MM.1S (cell line): ENCODE results near the gene TSPAN11.

ENCODE experiments used
- DNase-seq: peaks from one replicate; pipeline ENCODE4 v3.0.0-alpha.2; 2015
- H2AFZ ChIP-seq: fragments of 300-600 bp; sonication (generic); 2 replicates; pipeline ENCODE4 v1.6.0; 2016; ENCODE audit warnings: antibody characterized with exemption, low read length
- H3F3A ChIP-seq: fragments of 300-600 bp; sonication (generic); 2 replicates; pipeline ENCODE4 v1.6.1; 2016; ENCODE audit warnings: mild to moderate bottlenecking, antibody characterized with exemption, low read length, moderate library complexity, mixed read lengths; ENCODE audit not compliant: insufficient read depth
- H3K27ac ChIP-seq: fragments of 300-600 bp; sonication (generic); 2 replicates; pipeline ENCODE4 v1.5.1; 2016; ENCODE audit warnings: mild to moderate bottlenecking, low read length
- H3K27me3 ChIP-seq: fragments of 300-600 bp; sonication (generic); replicated peaks from 2 replicates; pipeline ENCODE4 v1.6.0; 2016; ENCODE audit warnings: low read length; ENCODE audit not compliant: insufficient read depth
- H3K36me3 ChIP-seq: fragments of 300-600 bp; sonication (generic); replicated peaks from 2 replicates; pipeline ENCODE4 v1.6.1; 2016; ENCODE audit warnings: mild to moderate bottlenecking, low read length, mixed read lengths; ENCODE audit not compliant: insufficient read depth
- H3K4me1 ChIP-seq: fragments of 300-600 bp; sonication (generic); 2 replicates; pipeline ENCODE4 v1.6.1; 2016; ENCODE audit warnings: low read length, mixed read lengths
- H3K4me2 ChIP-seq: fragments of 300-600 bp; sonication (generic); 2 replicates; pipeline ENCODE4 v1.6.0; 2016; ENCODE audit warnings: low read depth, low read length
- H3K4me3 ChIP-seq: fragments of 300-600 bp; sonication (generic); 2 replicates; pipeline ENCODE4 v1.5.1; 2016; ENCODE audit warnings: low read length, mixed read lengths
- H3K79me2 ChIP-seq: fragments of 300-600 bp; sonication (generic); 2 replicates; pipeline ENCODE4 v1.6.1; 2016; ENCODE audit warnings: mixed run types, low read length, mixed read lengths
- H3K9ac ChIP-seq: fragments of 300-600 bp; sonication (generic); 2 replicates; pipeline ENCODE4 v1.6.1; 2016; ENCODE audit warnings: low read length, mixed read lengths
- H3K9me2 ChIP-seq: fragments of 300-600 bp; sonication (generic); replicated peaks from 2 replicates; pipeline ENCODE4 v1.6.1; 2016; ENCODE audit warnings: mild to moderate bottlenecking, low read length, mixed read lengths; ENCODE audit not compliant: insufficient read depth
- H3K9me3 ChIP-seq: fragments of 300-600 bp; sonication (generic); replicated peaks from 2 replicates; pipeline ENCODE4 v1.6.1; 2016; ENCODE audit warnings: mild to moderate bottlenecking, low read length, mixed read lengths; ENCODE audit not compliant: insufficient read depth
- H4K20me1 ChIP-seq: fragments of 300-600 bp; sonication (generic); 2 replicates; pipeline ENCODE4 v1.6.1; 2016; ENCODE audit warnings: mild to moderate bottlenecking, low read length, moderate library complexity, mixed read lengths; ENCODE audit not compliant: insufficient read depth
- EZH2 ChIP-seq: fragments of 300-600 bp; sonication (generic); optimal IDR thresholded peaks from 2 replicates; pipeline ENCODE3; 2017; ENCODE audit warnings: low read depth, mild to moderate bottlenecking, antibody characterized with exemption, low read length, mixed read lengths
- EZH2phosphoT487 ChIP-seq: fragments of 300-600 bp; sonication (generic); IDR thresholded peaks from 2 replicates; pipeline ENCODE4 v1.6.1; 2018; ENCODE audit warnings: antibody characterized with exemption, low read length
- TF ChIP-seq, protein P1 (sequence below): fragments of 300-600 bp; sonication (generic); IDR thresholded peaks from 2 replicates; pipeline ENCODE4 v1.5.1; 2016; ENCODE audit warnings: antibody characterized with exemption, low read length, mixed read lengths

Gene TSPAN11

DNA sequence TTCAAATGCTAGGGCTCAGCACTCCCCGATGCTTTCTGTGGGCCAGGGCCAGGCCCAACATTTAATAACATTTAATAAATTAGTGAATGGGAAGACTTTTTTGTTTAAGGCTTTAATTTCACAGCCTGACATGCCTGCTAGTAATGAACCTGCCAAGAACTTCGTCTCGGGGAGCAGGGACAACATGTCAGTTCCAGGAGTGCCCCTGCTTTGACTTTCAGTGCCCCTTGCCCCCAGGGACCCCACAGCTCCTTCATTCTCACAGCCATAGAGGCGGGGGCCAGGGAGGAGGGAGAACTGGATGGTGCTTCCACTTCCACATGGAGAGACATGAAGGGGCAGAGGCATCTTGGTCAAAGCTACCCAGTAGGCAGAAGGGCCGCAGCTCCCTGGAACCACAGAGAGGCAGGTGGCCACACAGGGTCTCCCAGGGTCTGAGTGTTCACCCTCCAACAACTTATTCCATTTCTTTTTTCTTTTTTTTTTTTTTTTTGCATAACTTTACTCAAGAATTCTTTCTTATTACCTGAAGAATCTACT is 81.2 kb downstream of the TSPAN11 start:
- H3K9me3 ChIP-seq, result no peaks in the 10 kb centered on the region
- H3K27ac ChIP-seq, result no peak overlapping the region
- H3K4me2 ChIP-seq, result no peak overlapping the region
- no peaks in the 10 kb centered on the region for H3K4me1 ChIP-seq
- no peaks in the 10 kb centered on the region for H3F3A ChIP-seq
- no peak for DNase-seq
- no peak overlapping the region for H2AFZ ChIP-seq
- no peak overlapping the region for H3K4me3 ChIP-seq
- no peaks in the 10 kb centered on the region for H4K20me1 ChIP-seq
- H3K9me2 ChIP-seq, result no peaks in the 10 kb centered on the region
- no peaks in the 10 kb centered on the region for H3K79me2 ChIP-seq
- H3K36me3 ChIP-seq, result no peaks in the 10 kb centered on the region
- TF ChIP-seq, protein P1, sequence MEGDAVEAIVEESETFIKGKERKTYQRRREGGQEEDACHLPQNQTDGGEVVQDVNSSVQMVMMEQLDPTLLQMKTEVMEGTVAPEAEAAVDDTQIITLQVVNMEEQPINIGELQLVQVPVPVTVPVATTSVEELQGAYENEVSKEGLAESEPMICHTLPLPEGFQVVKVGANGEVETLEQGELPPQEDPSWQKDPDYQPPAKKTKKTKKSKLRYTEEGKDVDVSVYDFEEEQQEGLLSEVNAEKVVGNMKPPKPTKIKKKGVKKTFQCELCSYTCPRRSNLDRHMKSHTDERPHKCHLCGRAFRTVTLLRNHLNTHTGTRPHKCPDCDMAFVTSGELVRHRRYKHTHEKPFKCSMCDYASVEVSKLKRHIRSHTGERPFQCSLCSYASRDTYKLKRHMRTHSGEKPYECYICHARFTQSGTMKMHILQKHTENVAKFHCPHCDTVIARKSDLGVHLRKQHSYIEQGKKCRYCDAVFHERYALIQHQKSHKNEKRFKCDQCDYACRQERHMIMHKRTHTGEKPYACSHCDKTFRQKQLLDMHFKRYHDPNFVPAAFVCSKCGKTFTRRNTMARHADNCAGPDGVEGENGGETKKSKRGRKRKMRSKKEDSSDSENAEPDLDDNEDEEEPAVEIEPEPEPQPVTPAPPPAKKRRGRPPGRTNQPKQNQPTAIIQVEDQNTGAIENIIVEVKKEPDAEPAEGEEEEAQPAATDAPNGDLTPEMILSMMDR, result no peak
- TF ChIP-seq EZH2phosphoT487 (no peak), EZH2 (no peak)
- no peaks in the 10 kb centered on the region for H3K27me3 ChIP-seq
- no peak overlapping the region for H3K9ac ChIP-seq

DNA sequence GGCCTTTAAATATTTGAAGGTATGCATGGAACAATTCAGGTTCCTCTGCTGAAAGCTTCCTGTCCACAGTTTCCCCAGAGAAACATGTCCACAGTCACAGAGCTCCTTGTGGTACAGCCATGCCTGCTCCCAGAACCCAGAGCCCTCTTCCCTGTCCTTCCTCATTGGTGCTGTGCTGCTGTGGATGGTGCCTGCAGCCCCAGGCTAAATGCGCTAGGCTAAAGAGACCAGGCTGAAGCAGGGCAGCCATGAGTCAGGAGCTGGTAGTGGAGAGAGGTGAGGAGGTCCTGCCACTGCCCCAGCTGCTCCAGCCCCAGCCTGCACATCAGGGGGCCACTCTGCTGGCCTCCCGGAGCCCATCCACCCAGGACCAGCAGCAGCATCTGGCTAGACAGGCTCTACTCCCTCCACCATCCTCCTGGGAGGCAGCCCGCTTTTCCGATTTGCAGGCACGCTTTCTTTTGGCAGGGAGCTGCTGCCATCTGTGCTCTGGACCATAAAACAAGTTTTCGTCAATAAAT is 81.8 kb downstream of the TSPAN11 start:
- no peak for DNase-seq
- no peaks in the 10 kb centered on the region for H3K4me1 ChIP-seq
- H3K27ac ChIP-seq, result no peak overlapping the region
- no peak overlapping the region for H3K4me3 ChIP-seq
- no peaks in the 10 kb centered on the region for H3K9me2 ChIP-seq
- no peak overlapping the region for H2AFZ ChIP-seq
- no peaks in the 10 kb centered on the region for H3K79me2 ChIP-seq
- H3F3A ChIP-seq, result no peaks in the 10 kb centered on the region
- H3K27me3 ChIP-seq, result no peaks in the 10 kb centered on the region
- H3K9ac ChIP-seq, result no peak overlapping the region
- no peaks in the 10 kb centered on the region for H3K9me3 ChIP-seq
- TF ChIP-seq, protein P1, result no peak
- TF ChIP-seq EZH2 (no peak), EZH2phosphoT487 (no peak)
- H4K20me1 ChIP-seq, result no peaks in the 10 kb centered on the region
- no peaks in the 10 kb centered on the region for H3K36me3 ChIP-seq
- H3K4me2 ChIP-seq, result no peak overlapping the region

DNA sequence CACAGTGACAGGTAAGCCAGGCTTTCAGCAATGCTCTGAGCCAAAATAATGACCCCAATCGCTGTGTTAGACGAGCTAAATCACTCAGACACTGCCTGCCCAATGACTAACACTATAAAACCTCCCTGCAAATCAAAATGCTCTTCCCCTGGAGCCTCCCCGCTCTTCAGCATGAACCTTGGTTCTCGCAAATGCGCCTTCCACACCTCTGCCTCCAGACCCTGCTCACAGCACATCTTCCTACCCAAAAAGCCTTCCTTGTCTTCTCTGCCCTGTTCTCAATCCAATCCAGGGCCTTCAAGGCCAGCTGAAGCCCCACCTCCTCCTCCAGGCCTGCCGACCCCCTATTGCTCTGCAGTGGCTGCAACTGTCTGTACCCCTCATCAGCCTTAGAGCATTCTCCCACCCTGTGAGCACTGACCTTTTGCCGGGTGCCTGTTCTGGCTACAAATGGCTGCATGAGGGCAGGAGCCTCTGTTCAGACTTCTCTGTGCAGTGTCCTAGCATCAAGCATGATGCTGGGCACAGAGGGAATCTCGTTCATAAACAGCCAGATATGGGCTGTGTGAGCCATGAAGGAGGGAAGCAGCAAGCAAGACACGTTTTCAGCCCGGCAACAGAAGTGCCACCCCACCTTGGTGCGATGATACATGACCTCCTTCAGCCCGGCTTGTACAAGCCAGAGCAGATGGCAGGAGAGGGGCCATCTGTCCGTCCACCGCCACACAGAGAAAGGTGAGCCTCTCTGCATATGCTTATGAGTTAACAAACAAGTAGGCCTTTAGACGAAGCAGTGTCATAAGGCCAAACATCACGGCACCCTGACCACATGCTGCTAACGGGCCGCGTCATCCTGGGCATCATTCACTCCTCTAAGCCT is 82.7 kb downstream of the TSPAN11 start:
- TF ChIP-seq, protein P1, result no peak
- TF ChIP-seq EZH2phosphoT487 (no peak), EZH2 (no peak)
- H3K4me3 ChIP-seq, result no peak overlapping the region
- H3K9me3 ChIP-seq, result no peaks in the 10 kb centered on the region
- H4K20me1 ChIP-seq, result no peaks in the 10 kb centered on the region
- no peaks in the 10 kb centered on the region for H3F3A ChIP-seq
- no peaks in the 10 kb centered on the region for H3K27me3 ChIP-seq
- H3K27ac ChIP-seq, result no peak overlapping the region
- DNase-seq, result no peak
- H3K36me3 ChIP-seq, result no peaks in the 10 kb centered on the region
- H3K4me2 ChIP-seq, result no peak overlapping the region
- H3K9ac ChIP-seq, result no peak overlapping the region
- H3K9me2 ChIP-seq, result no peaks in the 10 kb centered on the region
- no peaks in the 10 kb centered on the region for H3K79me2 ChIP-seq
- H3K4me1 ChIP-seq, result no peaks in the 10 kb centered on the region
- no peak overlapping the region for H2AFZ ChIP-seq
